Measurements from ENCODE around the gene LRRC15.

The LRRC15 gene

GRCh38 chr3:194339356-194339755 lies 30.2 kb downstream of the LRRC15 start:
- DNase-seq (ENCODE audit: extremely low spot score) = no peak
- ChIA-PET POLR2A (no interaction called here), CTCF (no interaction called here)
- TF ChIP-seq PKNOX1 (IDR thresholded peaks at IDR 0.05) (peak; percentile 66), FOXK2 (IDR thresholded peaks at IDR 0.05) (no peak), TARDBP (IDR thresholded peaks at IDR 0.05) (no peak)

GRCh38 chr3:194337965-194338753 lies 31.4 kb downstream of the LRRC15 start:
- no peak for TF ChIP-seq ELF4 (IDR thresholded peaks at IDR 0.05)
- TF ChIP-seq FOXK2 (IDR thresholded peaks at IDR 0.05) = no peak
- TF ChIP-seq SP1 (IDR thresholded peaks at IDR 0.05) = no peak
- TF ChIP-seq CTBP1 (IDR thresholded peaks at IDR 0.05; ENCODE audit: borderline replicate concordance) = no peak
- no peak for TF ChIP-seq L3MBTL2 (conservative IDR thresholded peaks at IDR 0.05)
- no peak for TF ChIP-seq LEF1 (IDR thresholded peaks at IDR 0.05; ENCODE audit: borderline replicate concordance)
- TF ChIP-seq TARDBP (IDR thresholded peaks at IDR 0.05) = no peak
- TF ChIP-seq ZNF384 (IDR thresholded peaks at IDR 0.05) = no peak
- TF ChIP-seq FOXM1 (IDR thresholded peaks at IDR 0.05; ENCODE audit: borderline replicate concordance) = no peak
- TF ChIP-seq ARNT (IDR thresholded peaks at IDR 0.05) = no peak
- no peak for TF ChIP-seq FOXA1 (IDR thresholded peaks at IDR 0.05)
- TF ChIP-seq BHLHE40 (IDR thresholded peaks at IDR 0.05; ENCODE audit: borderline replicate concordance) = no peak
- no peak for TF ChIP-seq PKNOX1 (IDR thresholded peaks at IDR 0.05)
- no peak for TF ChIP-seq SUZ12 (IDR thresholded peaks at IDR 0.05)
- no peak for TF ChIP-seq HDGF (IDR thresholded peaks at IDR 0.05; ENCODE audit: borderline replicate concordance)
- TF ChIP-seq NFRKB (IDR thresholded peaks at IDR 0.05) = no peak
- CTCF ChIA-PET = interaction anchor here (0.9 kb wide), 1 partner anchor 11 kb away, joined by 3 read pairs; no protein-coding TSS in a partner anchor
- no peak for DNase-seq (ENCODE audit: extremely low spot score)
- POLR2A ChIA-PET = no interaction called here

GRCh38 chr3:194336601-194337355 lies 32.8 kb downstream of the LRRC15 start:
- TF ChIP-seq HDGF (IDR thresholded peaks at IDR 0.05; ENCODE audit: borderline replicate concordance) = no peak
- TF ChIP-seq CTBP1 (IDR thresholded peaks at IDR 0.05; ENCODE audit: borderline replicate concordance) = no peak
- no peak for TF ChIP-seq SP1 (IDR thresholded peaks at IDR 0.05)
- no peak for TF ChIP-seq LEF1 (IDR thresholded peaks at IDR 0.05; ENCODE audit: borderline replicate concordance)
- TF ChIP-seq FOXM1 (IDR thresholded peaks at IDR 0.05; ENCODE audit: borderline replicate concordance) = no peak
- TF ChIP-seq SUZ12 (IDR thresholded peaks at IDR 0.05) = no peak
- no peak for TF ChIP-seq PKNOX1 (IDR thresholded peaks at IDR 0.05)
- TF ChIP-seq FOXA1 (IDR thresholded peaks at IDR 0.05) = no peak
- no peak for TF ChIP-seq NFRKB (IDR thresholded peaks at IDR 0.05)
- TF ChIP-seq L3MBTL2 (conservative IDR thresholded peaks at IDR 0.05) = no peak
- TF ChIP-seq TARDBP (IDR thresholded peaks at IDR 0.05) = no peak
- POLR2A ChIA-PET = no interaction called here
- CTCF ChIA-PET = interaction anchor here (0.5 to 1.4 kb wide), 2 partner anchors 69 to 136 kb away, joined by 4 read pairs; no protein-coding TSS in a partner anchor
- DNase-seq (ENCODE audit: extremely low spot score) = no peak

- no peak for TF ChIP-seq SUZ12 (IDR thresholded peaks at IDR 0.05)
- TF ChIP-seq ARNT (IDR thresholded peaks at IDR 0.05) = no peak
- no peak for TF ChIP-seq PKNOX1 (IDR thresholded peaks at IDR 0.05)
- no peak for TF ChIP-seq L3MBTL2 (conservative IDR thresholded peaks at IDR 0.05)
- no peak for TF ChIP-seq CTBP1 (IDR thresholded peaks at IDR 0.05; ENCODE audit: borderline replicate concordance)
- TF ChIP-seq NFRKB (IDR thresholded peaks at IDR 0.05) = no peak
- TF ChIP-seq SP1 (IDR thresholded peaks at IDR 0.05) = no peak
- no peak for TF ChIP-seq ELF4 (IDR thresholded peaks at IDR 0.05)
- TF ChIP-seq FOXM1 (IDR thresholded peaks at IDR 0.05; ENCODE audit: borderline replicate concordance) = no peak
- TF ChIP-seq FOXA1 (IDR thresholded peaks at IDR 0.05) = no peak
- TF ChIP-seq BHLHE40 (IDR thresholded peaks at IDR 0.05; ENCODE audit: borderline replicate concordance) = no peak
- TF ChIP-seq LEF1 (IDR thresholded peaks at IDR 0.05; ENCODE audit: borderline replicate concordance) = no peak
- TF ChIP-seq TARDBP (IDR thresholded peaks at IDR 0.05) = no peak
- TF ChIP-seq HDGF (IDR thresholded peaks at IDR 0.05; ENCODE audit: borderline replicate concordance) = no peak
- TF ChIP-seq ZNF384 (IDR thresholded peaks at IDR 0.05) = no peak
- no peak for TF ChIP-seq FOXK2 (IDR thresholded peaks at IDR 0.05)
- ChIA-PET CTCF (interaction anchor here (1.0 to 1.1 kb wide), 2 partner anchors 17 to 349 kb away, joined by 3 read pairs; no protein-coding TSS in a partner anchor), POLR2A (no interaction called here)
- no peak for DNase-seq (ENCODE audit: extremely low spot score)
Observed at GRCh38 chr3:194333981-194334320, 35.6 kb downstream of the LRRC15 start.

Data from HEK293T (cell line).